Suprapubic skin (tissue), 4 donors: ENCODE measurements around the gene ERO1B. TPM values are rescaled to one million over a fixed set of nuclear protein-coding genes. Genes with fewer than 3 reads are reported as not detected.

ENCODE experiments used
- DNase-seq, 2 donors: peaks; one replicate each; pipeline ENCODE4 v3.0.0-alpha.2; 2019; ENCODE audit warnings: low spot score in 2 of 2
- H3K27ac ChIP-seq: fragments of 200-600 bp; sonication (generic); one replicate; pipeline ENCODE4 v1.5.1; 2019
- H3K27me3 ChIP-seq: fragments of 200-600 bp; sonication (generic); one replicate; pipeline ENCODE4 v1.5.1; 2019
- H3K36me3 ChIP-seq: fragments of 200-600 bp; sonication (generic); one replicate; pipeline ENCODE4 v1.5.1; 2019
- H3K4me1 ChIP-seq: fragments of 200-600 bp; sonication (generic); one replicate; pipeline ENCODE4 v1.5.1; 2019
- H3K4me3 ChIP-seq: fragments of 200-600 bp; sonication (generic); one replicate; pipeline ENCODE4 v1.5.1; 2019; ENCODE audit warnings: mild to moderate bottlenecking
- H3K9me3 ChIP-seq: fragments of 200-600 bp; sonication (generic); one replicate; pipeline ENCODE4 v1.5.1; 2019
- CTCF ChIP-seq, 2 donors: fragments of 200-600 bp in 1 of 2; fragments of 450-650 bp in 1 of 2; sonication (generic) in 1 of 2; IDR thresholded peaks; one replicate each; pipeline ENCODE4 v1.5.1; 2016 to 2019; ENCODE audit warnings: antibody characterized with exemption in 2 of 2, mild to moderate bottlenecking in 1 of 2, moderate library complexity in 1 of 2
- EP300 ChIP-seq: sonication (generic); formaldehyde crosslinking; IDR thresholded peaks from one replicate; pipeline ENCODE4 v1.6.1; 2017; ENCODE audit warnings: antibody characterized with exemption
- POLR2A ChIP-seq, 2 donors: fragments of 450-650 bp; IDR thresholded peaks; one replicate each; pipeline ENCODE4 v1.6.1; 2017; ENCODE audit warnings: antibody characterized with exemption in 2 of 2, mild to moderate bottlenecking in 2 of 2, moderate library complexity in 2 of 2
- POLR2AphosphoS5 ChIP-seq, 3 donors: sonication (generic); formaldehyde crosslinking; IDR thresholded peaks; one replicate each; pipeline ENCODE4 v1.6.1; 2017; ENCODE audit warnings: antibody characterized with exemption in 3 of 3
- WGBS: methylation state at CpG from one replicate; pipeline ENCODE4 v1.1.5; 2018; 5-methylcytosine and 5-hydroxymethylcytosine counted together
- total RNA-seq, 4 donors: library from RNA; depleted of rRNA; stranded (reverse); fragments of >200 nt; gene quantifications; one replicate each; pipeline ENCODE4 v1.1.0, GENCODE V29; 2016

ERO1B gene
- total RNA-seq, 4 donors from 2014 or later: 2.9 to 11.7 (median 4.2) TPM

- DNase-seq: no peak
- TF ChIP-seq POLR2AphosphoS5 (IDR thresholded peaks at IDR 0.05): no peak
- TF ChIP-seq POLR2A (IDR thresholded peaks at IDR 0.05): no peak
- no peak for TF ChIP-seq EP300
- no peak for TF ChIP-seq CTCF (IDR thresholded peaks at IDR 0.05)
- no peak overlapping the region for H3K27ac ChIP-seq
- WGBS: 72% methylated on average over 18 of the region's 18 CpGs
- H3K36me3 ChIP-seq: peaks cover 14% of the 10 kb centered on the region
- no peak overlapping the region for H3K4me3 ChIP-seq
- no peaks in the 10 kb centered on the region for H3K9me3 ChIP-seq
- H3K27me3 ChIP-seq: no peaks in the 10 kb centered on the region
- no peaks in the 10 kb centered on the region for H3K4me1 ChIP-seq
Measured at GRCh38 chr1:236176337-236177336, 105.1 kb downstream of the ERO1B start.

- no peaks in the 10 kb centered on the region for H3K4me1 ChIP-seq
- TF ChIP-seq EP300 (no peak), POLR2A (IDR thresholded peaks at IDR 0.05) (no peak), CTCF (IDR thresholded peaks at IDR 0.05) (no peak), POLR2AphosphoS5 (IDR thresholded peaks at IDR 0.05) (no peak)
- no peak for DNase-seq
- no peak overlapping the region for H3K4me3 ChIP-seq
- no peaks in the 10 kb centered on the region for H3K27me3 ChIP-seq
- H3K9me3 ChIP-seq: no peaks in the 10 kb centered on the region
- H3K27ac ChIP-seq: no peak overlapping the region
- peaks cover 7% of the 10 kb centered on the region for H3K36me3 ChIP-seq
- 89% methylated on average over 12 of the region's 12 CpGs for WGBS
Measured at GRCh38 chr1:236175642-236176336, 106.0 kb downstream of the ERO1B start.

- H3K4me3 ChIP-seq: no peak overlapping the region
- peaks cover 8% of the 10 kb centered on the region for H3K36me3 ChIP-seq
- no peak for TF ChIP-seq CTCF (IDR thresholded peaks at IDR 0.05)
- no peaks in the 10 kb centered on the region for H3K4me1 ChIP-seq
- no peak overlapping the region for H3K27ac ChIP-seq
- 85% methylated on average over 5 of the region's 5 CpGs for WGBS
- DNase-seq: no peak
- H3K27me3 ChIP-seq: no peaks in the 10 kb centered on the region
- H3K9me3 ChIP-seq: no peaks in the 10 kb centered on the region
Measured at GRCh38 chr1:236173174-236173767, 108.5 kb downstream of the ERO1B start.

GRCh38 chr1:236172041-236172579, 109.6 kb downstream of the ERO1B start:
- H3K27me3 ChIP-seq: no peaks in the 10 kb centered on the region
- no peak for DNase-seq
- peaks cover 8% of the 10 kb centered on the region for H3K36me3 ChIP-seq
- no peaks in the 10 kb centered on the region for H3K4me1 ChIP-seq
- H3K27ac ChIP-seq: no peak overlapping the region
- no peaks in the 10 kb centered on the region for H3K9me3 ChIP-seq
- no peak overlapping the region for H3K4me3 ChIP-seq
- TF ChIP-seq CTCF (IDR thresholded peaks at IDR 0.05): no peak
- no peak for TF ChIP-seq POLR2AphosphoS5 (IDR thresholded peaks at IDR 0.05)
- TF ChIP-seq EP300: no peak
- no peak for TF ChIP-seq POLR2A (IDR thresholded peaks at IDR 0.05)
